OCI-LY7 (cell line): Measurements from ENCODE around the gene TNS1. TPM values are rescaled to one million over a fixed set of nuclear protein-coding genes. Genes with fewer than 3 reads are reported as not detected.

Source experiments
- BruUV-seq: library from RNA; stranded (reverse); fragments of 400-500 nt; replicated peaks from 2 replicates; lab custom pipeline; 2021; lab: Mats Ljungman, UMichigan
- CTCF ChIA-PET: fragments of 300-600 bp; sonication (Branson Sonifier 250); formaldehyde crosslinking; loops from one replicate; lab custom pipeline; 2022; ENCODE audit warnings: antibody characterized with exemption; ENCODE audit not compliant: unreplicated experiment; lab: Charles Lee
- POLR2A ChIA-PET: fragments of 300-600 bp; sonication (Branson Sonifier 250); formaldehyde crosslinking; loops from one replicate; lab custom pipeline; 2022; ENCODE audit warnings: antibody characterized with exemption; lab: Charles Lee
- DNase-seq: peaks from one replicate; pipeline ENCODE4 v3.0.0-alpha.2; 2015; ENCODE audit warnings: low spot score
- H2AFZ ChIP-seq: fragments of 200-600 bp; sonication (generic), shearing (Covaris generic); 2 replicates; pipeline ENCODE4 v1.6.1; 2014; ENCODE audit warnings: mild to moderate bottlenecking, antibody characterized with exemption, low read length, moderate library complexity
- H3K27ac ChIP-seq: fragments of 200-600 bp; sonication (generic); 2 replicates; pipeline ENCODE4 v1.5.1; 2014; ENCODE audit warnings: mixed run types, low read depth, mild to moderate bottlenecking, moderate library complexity, low read length, inconsistent platforms; ENCODE audit not compliant: poor library complexity, severe bottlenecking
- H3K36me3 ChIP-seq: fragments of 200-600 bp; sonication (generic); 2 replicates; pipeline ENCODE4 v1.6.1; 2014; ENCODE audit warnings: mild to moderate bottlenecking, antibody characterized with exemption, low read length, moderate library complexity, mixed read lengths; ENCODE audit not compliant: insufficient read depth
- H3K4me1 ChIP-seq: fragments of 200-600 bp; sonication (generic); 2 replicates; pipeline ENCODE4 v1.5.1; 2014; ENCODE audit warnings: mild to moderate bottlenecking, low read length; ENCODE audit not compliant: insufficient read depth, poor library complexity, severe bottlenecking
- H3K4me2 ChIP-seq: fragments of 200-600 bp; sonication (generic); 2 replicates; pipeline ENCODE4 v1.6.1; 2014; ENCODE audit warnings: mild to moderate bottlenecking, low read length
- H3K4me3 ChIP-seq: fragments of 200-600 bp; sonication (generic); 2 replicates; pipeline ENCODE4 v1.5.1; 2014; ENCODE audit warnings: mild to moderate bottlenecking, low read depth, low read length; ENCODE audit not compliant: poor library complexity, severe bottlenecking
- H3K79me2 ChIP-seq: fragments of 200-600 bp; sonication (generic); 2 replicates; pipeline ENCODE4 v1.6.1; 2016; ENCODE audit warnings: low read depth, mild to moderate bottlenecking, low read length, moderate library complexity, mixed read lengths; ENCODE audit not compliant: insufficient read depth
- H3K9me2 ChIP-seq: fragments of 200-600 bp; sonication (generic); 2 replicates; pipeline ENCODE4 v1.6.1; 2016; ENCODE audit warnings: mild to moderate bottlenecking, low read length, mixed read lengths; ENCODE audit not compliant: insufficient read depth
- H3K9me3 ChIP-seq: fragments of 200-600 bp; sonication (generic); 2 replicates; pipeline ENCODE4 v1.6.1; 2014; ENCODE audit warnings: mild to moderate bottlenecking, mixed run types, low read length, mixed read lengths
- H4K20me1 ChIP-seq: fragments of 200-600 bp; sonication (generic); 2 replicates; pipeline ENCODE4 v1.6.1; 2014; ENCODE audit warnings: mild to moderate bottlenecking, antibody characterized with exemption, low read length, moderate library complexity, mixed read lengths; ENCODE audit not compliant: insufficient read depth
- EZH2phosphoT487 ChIP-seq: fragments of 200-600 bp; sonication (generic); IDR thresholded peaks from 2 replicates; pipeline ENCODE4 v1.6.1; 2018; ENCODE audit warnings: low read depth, borderline replicate concordance, mild to moderate bottlenecking, mixed run types, antibody characterized with exemption, low read length, moderate library complexity, mixed read lengths
- intact Hi-C: fragments of 100-400 bp; cut with micrococcal nuclease; formaldehyde crosslinking; loops from one replicate; pipeline ENCODE4 v1.10.0; 2022; ENCODE audit not compliant: unreplicated experiment
- total RNA-seq, 2 experiments: library from RNA; depleted of rRNA in 1 of 2; stranded (reverse); fragments of >200 nt in 1 of 2; shearing (Covaris generic) in 1 of 2; gene quantifications; 2 replicates each; pipeline ENCODE4 v1.2.3, GENCODE V29; 2014 to 2022
- TF ChIP-seq, protein P1 (sequence below): fragments of 200-600 bp; sonication (generic); conservative IDR thresholded peaks from 2 replicates; pipeline ENCODE4 v1.5.1; 2014; ENCODE audit warnings: mild to moderate bottlenecking, antibody characterized with exemption, low read length, moderate library complexity, mixed read lengths

Gene TNS1
- total RNA-seq, 2 experiments from 2014 or later: not detected

GRCh38 chr2:217818293-217818850 lies 184.4 kb downstream of the TNS1 start:
- Histone ChIP-seq H3K4me3 (no peak overlapping the region), H3K79me2 (no peaks in the 10 kb centered on the region), H3K4me1 (no peaks in the 10 kb centered on the region), H3K9me2 (no peaks in the 10 kb centered on the region), H3K9me3 (no peaks in the 10 kb centered on the region), H4K20me1 (no peaks in the 10 kb centered on the region), H3K36me3 (no peaks in the 10 kb centered on the region), H3K27ac (no peak overlapping the region), H2AFZ (no peak overlapping the region), H3K4me2 (no peak overlapping the region)
- CTCF ChIA-PET: interaction anchor here (1.5 kb wide), 1 partner anchor 125 kb away, joined by 4 read pairs; no protein-coding TSS in a partner anchor
- POLR2A ChIA-PET: no interaction called here
- TF ChIP-seq, protein P1, sequence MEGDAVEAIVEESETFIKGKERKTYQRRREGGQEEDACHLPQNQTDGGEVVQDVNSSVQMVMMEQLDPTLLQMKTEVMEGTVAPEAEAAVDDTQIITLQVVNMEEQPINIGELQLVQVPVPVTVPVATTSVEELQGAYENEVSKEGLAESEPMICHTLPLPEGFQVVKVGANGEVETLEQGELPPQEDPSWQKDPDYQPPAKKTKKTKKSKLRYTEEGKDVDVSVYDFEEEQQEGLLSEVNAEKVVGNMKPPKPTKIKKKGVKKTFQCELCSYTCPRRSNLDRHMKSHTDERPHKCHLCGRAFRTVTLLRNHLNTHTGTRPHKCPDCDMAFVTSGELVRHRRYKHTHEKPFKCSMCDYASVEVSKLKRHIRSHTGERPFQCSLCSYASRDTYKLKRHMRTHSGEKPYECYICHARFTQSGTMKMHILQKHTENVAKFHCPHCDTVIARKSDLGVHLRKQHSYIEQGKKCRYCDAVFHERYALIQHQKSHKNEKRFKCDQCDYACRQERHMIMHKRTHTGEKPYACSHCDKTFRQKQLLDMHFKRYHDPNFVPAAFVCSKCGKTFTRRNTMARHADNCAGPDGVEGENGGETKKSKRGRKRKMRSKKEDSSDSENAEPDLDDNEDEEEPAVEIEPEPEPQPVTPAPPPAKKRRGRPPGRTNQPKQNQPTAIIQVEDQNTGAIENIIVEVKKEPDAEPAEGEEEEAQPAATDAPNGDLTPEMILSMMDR: no peak
- no peak for TF ChIP-seq EZH2phosphoT487
- no peak for DNase-seq
- intact Hi-C loops: no loop called here
- BruUV-seq: no TSS peak

DNA sequence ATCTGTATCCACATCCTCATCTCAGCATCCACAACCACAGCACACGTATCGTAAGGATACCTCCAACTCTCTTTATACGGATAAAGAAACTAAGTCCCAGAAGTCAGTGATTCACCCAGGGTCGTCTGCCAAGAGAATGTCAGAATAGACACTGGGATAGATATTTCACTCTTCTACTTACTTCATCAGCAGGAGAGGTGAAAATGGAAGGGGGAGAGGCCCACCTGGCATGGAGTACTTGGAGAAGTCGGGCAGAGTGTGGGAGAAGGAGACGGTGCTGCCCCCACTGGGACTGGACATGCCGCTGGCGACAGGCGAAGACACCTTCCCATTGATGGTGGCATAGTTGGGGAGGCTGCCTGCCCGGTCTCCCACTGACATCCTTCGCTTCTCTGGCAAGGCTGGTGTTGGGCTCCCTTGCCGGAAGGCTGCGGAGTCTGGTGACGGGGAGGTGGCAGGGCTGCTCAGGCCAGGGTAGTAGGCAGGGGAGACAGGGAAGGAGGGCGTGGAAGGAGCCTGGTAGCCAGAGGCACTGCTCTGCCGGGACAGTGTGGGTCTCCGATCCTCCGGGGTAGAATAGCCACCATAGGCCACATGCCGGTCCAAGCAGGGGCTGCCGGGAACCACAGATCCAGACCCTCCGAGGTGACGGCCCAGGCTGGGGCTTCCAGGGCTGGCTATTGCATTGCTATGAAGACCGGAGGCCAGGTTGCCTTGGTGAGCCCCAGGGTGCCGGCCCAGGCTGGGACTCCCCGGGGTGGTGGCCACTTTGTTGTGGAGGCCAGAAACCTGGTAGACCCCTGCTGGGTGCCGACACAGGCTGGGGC lies 185.1 kb downstream of the TNS1 start:
- Histone ChIP-seq H3K4me2 (no peak overlapping the region), H3K9me3 (no peaks in the 10 kb centered on the region), H3K9me2 (no peaks in the 10 kb centered on the region), H3K27ac (no peak overlapping the region), H3K36me3 (no peaks in the 10 kb centered on the region), H4K20me1 (no peaks in the 10 kb centered on the region), H3K4me1 (no peaks in the 10 kb centered on the region), H3K79me2 (no peaks in the 10 kb centered on the region), H3K4me3 (no peak overlapping the region), H2AFZ (no peak overlapping the region)
- ChIA-PET POLR2A (no interaction called here), CTCF (no interaction called here)
- no TSS peak for BruUV-seq
- TF ChIP-seq EZH2phosphoT487: no peak
- TF ChIP-seq, protein P1: no peak
- intact Hi-C loops: no loop called here
- no peak for DNase-seq

DNA sequence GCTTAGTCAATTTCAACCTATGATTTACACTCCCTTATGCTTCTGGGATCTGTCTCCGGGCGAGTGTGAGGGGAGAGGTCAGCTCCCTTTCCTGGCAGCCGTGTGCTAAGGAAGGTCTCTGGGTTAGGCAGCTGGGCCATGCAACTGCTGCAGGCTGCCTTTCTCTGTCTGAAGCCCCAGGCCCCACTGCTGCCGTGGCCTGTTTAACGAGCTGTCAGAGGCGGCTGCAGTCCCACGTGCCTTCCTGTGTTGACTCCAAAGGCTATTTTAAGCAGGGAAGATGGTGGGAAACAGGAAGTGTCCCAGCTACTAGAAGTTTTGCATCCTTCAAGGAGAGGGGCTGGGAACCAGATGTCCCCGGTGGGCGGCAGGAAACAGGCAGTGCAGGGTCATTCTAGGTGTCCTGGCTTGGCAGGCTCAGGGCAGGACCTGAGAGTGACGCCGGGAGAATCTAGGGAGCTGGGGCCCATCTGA lies 186.4 kb downstream of the TNS1 start:
- Histone ChIP-seq H3K27ac (no peak overlapping the region), H4K20me1 (no peaks in the 10 kb centered on the region), H3K9me2 (no peaks in the 10 kb centered on the region), H3K4me3 (no peak overlapping the region), H3K4me2 (no peak overlapping the region), H3K4me1 (no peaks in the 10 kb centered on the region), H3K9me3 (no peaks in the 10 kb centered on the region), H3K79me2 (no peaks in the 10 kb centered on the region), H3K36me3 (no peaks in the 10 kb centered on the region), H2AFZ (no peak overlapping the region)
- intact Hi-C loops: no loop called here
- no peak for DNase-seq
- TF ChIP-seq, protein P1: no peak
- no peak for TF ChIP-seq EZH2phosphoT487
- ChIA-PET POLR2A (no interaction called here), CTCF (no interaction called here)
- BruUV-seq: no TSS peak
